GM19035 (cell line): ENCODE measurements around the gene DPF1.

Experiments used
- ATAC-seq: cut with Tn5 transposase; IDR thresholded peaks from one replicate; pipeline ENCODE4 v1.9.1; 2021; ENCODE audit not compliant: unreplicated experiment

The DPF1 gene

DNA sequence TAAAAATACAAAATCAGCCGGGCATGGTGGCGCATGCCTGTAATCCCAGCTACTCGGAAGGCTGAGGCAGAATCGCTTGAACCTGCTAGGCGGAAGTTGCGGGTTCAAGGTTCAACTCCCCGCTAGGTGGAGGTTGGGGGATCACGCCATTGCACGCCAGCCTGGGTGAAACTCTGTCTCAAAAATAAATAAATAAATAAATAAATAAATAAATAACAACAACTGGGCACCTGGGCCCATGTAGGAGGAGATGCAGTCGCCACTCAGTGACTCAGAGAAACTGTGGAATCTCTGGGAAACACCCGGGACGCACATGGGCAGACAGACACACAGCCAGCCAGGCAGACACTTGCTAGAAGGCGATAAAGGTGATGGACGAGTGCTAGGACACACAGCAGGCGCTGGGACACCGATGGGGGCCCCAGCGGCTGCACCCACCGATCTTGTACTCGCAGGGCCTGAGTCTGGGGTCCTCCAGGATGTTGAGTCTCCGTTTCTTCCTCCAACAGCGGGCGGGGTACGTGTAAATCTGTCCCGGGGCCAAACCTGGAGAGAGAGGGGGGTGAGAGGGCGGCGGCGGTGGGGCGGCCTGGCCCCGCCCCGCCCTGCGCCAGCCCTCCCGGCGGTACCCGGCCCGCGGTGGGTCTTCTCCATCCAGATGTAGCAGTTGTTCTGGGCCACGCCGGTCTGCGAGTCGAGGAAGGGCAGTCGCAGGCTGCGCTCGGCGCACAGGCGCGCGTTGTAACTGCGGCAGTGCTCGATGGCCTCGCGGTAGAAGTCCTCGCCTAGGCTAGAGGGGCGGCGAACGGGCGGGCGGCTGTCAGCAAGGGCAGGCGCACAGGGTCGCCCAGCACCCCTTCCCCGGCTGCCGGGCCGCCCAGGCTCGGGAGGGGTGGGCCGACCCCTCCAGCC, 1.8 kb downstream of the DPF1 start:
- ATAC-seq = no peak

DNA sequence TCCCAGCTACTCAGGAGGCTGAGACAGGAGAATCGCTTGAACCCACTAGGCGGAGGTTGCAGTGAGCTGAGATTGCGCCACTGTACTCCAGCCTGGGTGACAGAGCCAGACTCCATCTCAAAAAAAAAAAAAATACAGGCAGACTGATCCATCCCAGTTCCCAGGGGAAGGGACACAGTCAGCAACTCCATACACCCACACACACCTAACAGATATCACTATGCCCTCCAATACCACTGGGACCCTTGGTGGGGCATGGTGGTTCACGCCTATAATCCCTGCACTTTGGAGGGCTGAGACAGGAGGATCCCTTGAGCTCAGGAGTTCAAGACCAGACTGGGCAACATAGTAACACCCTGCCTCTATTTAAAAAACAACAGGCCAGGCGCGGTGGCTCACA, 2.6 kb downstream of the DPF1 start:
- ATAC-seq = no peak

DNA sequence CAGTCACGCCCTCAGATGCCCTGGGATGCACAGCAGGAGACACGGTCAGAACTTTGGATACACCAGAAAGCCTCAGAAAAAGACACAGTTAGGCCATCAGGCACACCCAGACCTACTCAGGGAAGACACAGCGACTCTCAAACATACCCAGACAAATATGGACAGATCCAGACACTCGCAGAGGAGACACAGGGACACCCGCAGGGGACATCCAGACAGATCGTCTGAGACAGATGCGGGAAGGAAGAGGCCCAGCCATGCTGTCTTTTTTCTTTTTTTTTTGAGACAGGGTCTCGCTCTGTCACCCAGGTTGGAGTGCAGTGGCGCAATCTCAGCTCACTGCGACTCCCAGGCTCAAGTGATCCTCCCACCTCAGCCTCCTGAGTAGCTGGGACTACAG, 4.8 kb downstream of the DPF1 start:
- ATAC-seq = no peak

DNA sequence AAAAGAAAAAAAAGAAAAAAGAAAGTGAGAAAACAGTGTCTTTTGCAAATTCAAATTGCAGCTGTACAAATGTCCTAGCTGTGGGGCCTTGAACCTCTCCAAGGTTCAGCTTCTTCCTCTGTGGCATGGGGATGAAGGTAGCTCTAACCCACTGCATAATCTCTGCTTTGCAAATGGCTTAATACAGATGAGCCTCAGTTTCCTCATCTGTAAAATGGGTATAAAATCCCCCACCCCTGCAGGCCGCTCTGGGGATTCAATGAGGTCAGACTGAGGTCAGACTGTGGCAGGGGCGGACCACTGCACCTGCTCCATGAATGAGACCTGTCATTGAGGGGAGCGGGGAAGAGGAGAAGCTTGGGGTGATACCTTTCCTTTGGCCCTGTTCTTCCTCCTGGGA, 5.8 kb downstream of the DPF1 start:
- no peak for ATAC-seq

DNA sequence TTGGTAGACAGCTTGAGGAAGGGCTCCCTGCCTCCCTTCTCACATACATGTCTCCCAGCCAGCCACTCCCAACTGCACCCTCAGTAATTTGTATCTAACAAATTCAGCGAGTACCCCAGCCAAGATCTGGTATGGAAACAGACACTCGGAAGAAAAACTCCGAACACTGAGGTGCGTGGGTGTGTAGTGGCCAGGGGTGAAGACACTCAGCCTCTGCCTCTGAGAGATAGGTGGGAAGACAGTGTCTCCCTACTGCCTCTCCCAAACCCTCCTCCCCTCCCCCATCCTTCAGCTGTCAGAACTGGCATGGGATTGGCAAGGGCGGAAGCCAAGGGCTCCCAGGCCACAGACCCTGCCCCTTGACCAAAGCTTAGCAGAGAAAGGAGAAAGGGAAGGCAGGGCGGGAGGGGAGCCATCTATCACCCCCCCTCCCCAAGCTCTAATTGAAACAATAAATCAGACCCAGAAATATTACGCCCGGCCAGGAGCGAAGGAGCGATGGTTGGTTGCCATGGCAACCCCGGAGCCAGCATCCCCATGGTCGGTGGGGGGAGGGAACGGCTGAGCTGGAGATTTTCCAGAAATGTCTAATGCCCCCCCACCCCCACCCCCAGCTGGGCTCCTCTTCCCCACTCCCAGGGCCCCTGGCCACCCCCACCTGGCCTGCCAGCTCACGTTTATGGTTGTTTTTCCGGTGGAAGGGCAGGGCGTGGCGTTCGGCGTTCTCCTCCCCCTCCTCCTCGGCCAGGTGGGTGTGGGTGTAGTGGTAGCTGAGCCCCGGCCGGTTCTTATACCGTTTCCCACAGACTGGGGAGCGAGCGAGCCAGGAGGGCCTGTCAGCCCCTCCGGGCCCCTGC, 7.0 kb downstream of the DPF1 start:
- no peak for ATAC-seq

DNA sequence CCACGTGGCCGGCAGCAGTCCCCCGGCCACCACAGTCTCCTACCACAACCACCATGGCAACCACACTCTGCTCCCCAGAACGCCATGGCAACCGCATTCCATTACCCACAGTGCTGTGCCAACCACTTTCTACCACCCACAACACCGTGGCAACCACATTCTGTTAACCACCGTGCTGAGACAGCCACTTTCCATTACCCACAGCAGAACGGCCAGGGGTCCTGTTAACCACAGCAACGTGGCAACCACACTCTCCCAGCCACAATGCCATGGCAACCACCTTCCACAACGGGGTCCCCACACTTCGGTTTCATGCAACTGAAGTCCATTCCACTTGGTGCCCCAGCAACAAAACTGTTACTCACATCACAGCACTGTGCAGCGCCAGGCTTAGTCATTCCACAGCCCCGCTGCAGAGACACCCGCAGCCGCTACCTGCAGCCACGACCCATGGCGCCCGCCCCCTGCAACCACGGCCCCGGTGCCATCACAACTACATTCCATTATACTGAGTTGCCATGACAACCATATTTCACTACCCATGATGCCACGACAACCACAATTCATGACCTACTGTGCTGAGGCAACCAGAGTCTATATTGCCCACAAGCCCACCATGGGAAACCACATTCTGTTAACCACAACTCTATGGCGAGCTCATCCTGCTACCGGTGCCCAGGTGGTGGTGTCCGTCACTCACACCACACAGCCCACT, 10.0 kb downstream of the DPF1 start:
- ATAC-seq = peak; percentile 45

DNA sequence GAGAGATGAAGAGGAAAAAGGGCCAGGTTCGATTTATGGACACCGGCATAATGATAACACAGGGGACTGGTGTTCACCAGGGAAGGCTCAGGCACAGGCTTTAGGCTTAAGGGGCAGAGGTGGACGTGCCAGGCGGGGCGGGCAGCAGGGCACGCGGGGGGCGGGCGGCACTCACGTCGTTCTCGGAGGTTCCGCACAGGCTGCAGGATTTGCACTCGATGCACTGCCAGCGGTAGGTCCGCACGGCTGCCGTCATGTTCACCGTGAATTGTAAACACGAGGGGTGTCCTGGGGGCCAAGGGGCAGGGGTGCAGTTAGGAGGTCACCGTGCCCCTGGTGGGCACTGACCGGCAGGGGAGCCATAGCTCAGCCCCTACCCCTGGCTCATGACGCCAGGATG, 10.6 kb downstream of the DPF1 start:
- no peak for ATAC-seq

DNA sequence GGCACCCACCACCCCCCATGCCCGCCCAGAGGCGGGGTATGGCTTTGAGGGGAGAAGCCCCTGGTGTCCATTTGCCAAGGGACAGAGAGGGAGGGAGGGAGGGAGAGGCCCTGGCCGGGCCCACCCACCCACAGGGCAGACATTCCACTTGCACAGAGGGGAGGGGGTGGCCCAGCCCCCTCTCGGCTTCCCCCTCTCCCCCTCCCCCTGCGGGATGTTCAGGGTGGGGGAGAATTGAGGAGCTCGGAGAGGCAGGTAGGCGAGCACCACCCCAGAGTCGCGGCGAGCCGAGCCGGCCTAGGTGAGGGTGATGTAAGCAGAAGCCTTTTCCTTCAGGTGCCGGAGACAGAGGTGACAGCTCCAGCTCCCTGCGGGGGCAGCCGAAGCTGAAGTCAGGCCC, 12.3 kb downstream of the DPF1 start:
- no peak for ATAC-seq

DNA sequence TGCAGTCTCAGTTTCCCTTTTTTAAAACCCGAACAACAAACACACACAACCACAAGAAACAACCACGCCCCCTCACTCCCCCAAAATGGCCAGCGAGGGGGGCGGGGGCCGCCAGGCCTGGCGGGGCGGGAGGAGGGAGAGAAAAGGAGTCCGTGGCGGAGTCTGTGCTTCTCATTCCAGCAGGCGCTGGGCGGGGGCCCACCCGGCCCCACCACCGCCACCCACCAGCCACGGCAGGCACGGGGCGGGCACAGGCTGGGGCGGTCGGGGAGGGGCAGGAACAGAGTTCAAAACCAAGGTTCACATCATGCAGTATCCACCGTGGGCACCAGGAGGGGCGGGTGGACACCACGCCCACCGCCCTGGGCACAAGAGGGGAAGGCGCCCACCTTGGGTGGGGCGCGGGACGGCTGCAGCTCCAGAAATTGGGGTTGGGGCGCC, 12.9 kb downstream of the DPF1 start:
- no peak for ATAC-seq

DNA sequence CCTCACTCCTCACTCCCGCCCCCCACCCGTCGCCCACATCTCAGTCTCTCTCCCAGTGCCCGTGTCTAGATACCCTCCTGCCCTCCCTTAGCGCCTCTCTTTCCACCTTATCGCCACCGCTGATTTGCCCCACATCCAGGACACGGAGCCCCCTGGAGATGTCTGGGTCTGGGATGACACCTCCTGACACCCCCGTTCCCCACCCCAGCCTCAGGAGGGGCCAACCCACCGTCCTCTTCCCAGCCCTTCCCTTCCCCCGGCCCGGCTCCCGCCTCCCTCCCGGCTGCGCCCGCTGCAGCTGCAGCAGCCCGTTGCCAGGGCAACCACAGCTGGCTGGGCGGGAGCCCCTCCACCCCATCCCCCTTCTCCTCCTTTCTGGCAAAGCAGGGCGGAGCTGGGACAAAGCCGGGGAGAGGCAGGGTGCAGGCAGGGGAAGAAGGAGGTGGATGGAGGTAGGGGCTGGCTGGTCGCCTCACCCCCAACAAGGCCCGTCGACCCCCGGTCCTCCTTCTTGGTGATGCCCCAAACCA, 13.5 kb downstream of the DPF1 start:
- no peak for ATAC-seq

DNA sequence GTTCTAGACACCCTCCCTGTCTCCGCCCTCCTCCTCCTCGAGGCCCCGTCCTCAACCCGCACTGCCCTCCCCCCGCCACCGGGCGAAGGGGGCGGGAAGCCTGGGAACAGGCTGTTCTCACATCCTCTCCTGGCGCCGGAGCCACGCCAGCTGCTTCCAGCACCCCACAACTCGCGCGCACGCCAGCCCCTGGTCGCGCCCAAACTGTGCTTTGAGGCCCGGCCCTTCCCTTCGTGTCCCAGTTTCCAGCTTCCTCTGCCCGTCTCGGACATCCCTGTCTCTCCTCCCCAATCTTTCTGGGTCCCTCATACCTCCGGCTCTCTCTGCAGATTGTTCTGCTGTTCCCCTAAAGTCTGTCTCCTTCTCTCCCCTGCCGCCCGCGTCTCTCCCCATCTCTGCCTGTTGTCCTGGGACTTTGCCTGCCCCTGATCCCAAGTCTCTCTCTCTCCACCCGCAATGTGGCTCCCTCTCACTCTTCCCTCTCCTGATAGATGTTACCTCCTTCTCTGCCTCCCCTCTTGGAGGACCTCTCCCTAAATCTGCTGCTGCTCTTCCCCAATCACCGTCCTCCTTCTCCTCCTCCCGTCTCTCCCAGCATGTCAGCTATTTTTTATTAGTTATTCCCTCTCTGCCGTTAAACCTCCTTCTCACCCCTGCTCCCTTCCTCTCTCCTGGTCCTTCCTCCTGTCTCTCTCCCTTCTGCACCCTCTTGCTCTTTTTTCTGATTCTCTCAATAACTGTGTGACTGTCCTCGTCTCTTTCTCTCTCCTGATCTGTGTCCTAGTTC, 14.2 kb downstream of the DPF1 start:
- no peak for ATAC-seq

DNA sequence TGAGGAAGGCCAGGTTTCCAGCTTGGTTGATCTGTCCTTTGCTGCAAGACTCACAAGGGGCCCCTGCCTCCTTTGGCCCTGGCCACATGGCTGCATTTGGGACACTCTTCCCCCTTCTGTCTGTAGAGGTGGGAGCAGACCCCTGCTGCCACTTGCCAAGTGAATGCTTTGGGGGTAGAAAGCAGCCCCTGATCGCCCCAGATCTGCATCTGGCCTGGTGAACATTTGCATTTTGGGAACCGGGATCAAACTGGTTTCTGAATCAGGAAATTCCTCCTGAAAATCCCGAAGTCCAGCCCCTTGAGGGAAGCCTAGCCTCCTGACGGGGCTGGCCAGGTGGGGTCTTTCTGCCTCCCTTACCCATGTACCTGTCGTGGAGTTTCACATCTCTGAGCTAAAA, 14.9 kb downstream of the DPF1 start:
- no peak for ATAC-seq

DNA sequence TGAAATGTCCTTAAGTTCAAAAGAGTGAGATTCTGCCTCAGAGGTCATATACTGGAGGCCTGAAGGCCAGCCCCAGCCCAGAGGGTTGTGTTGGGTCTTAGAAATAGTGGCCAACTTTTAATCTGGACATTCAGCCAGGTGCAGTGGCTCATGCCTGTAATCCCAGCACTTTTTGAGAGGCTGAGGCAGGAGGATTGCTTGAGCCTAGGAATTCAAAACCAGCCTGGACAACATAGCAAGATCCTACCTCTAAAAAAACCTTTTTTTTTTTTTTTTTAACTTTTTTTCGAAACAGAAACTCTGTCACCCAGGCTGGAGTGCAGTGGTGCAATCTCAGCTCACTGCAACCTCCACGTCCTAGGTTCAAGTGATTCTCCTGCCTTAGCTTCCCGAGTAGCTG, 15.5 kb downstream of the DPF1 start:
- no peak for ATAC-seq

DNA sequence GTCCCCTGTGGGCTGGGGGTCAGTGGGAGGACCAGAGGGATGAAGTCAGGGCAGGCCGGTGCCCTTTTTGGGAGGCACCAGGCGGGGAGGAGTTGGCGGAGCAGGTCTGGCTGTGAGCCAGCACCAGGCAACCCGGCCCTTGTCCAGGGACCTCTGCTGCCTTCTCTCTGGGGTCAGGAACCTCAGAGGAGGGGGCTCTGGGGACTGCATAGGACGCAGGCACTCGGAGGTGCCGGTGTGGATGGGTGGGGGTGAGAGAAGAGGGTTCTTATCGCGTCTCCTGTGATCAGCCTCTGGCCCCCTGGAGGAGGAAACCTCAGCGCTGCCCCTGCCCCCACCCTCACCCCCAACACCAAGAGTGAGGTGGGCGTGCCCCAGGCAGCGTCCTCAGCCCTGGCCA, 16.5 kb downstream of the DPF1 start:
- ATAC-seq = no peak

DNA sequence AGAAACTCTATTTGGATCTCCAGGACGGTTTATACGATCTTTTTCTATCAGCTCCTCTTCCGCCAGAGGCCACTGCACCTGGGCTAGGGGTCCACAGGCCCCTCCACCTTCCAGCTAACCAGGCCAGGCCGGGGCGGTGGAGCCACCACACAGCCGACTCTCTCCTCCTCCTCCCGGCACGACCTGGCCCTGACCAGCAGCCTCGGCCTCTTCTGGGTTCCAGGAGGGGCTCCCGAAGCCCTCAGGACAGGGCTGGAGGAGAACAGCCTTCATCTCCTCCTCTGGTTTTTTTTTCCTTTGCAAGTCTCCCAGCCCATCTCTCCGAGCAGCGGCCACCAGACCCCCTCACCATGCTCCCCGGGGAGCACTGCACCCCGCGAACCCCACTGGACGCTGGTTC, 17.1 kb downstream of the DPF1 start:
- ATAC-seq = no peak

DNA sequence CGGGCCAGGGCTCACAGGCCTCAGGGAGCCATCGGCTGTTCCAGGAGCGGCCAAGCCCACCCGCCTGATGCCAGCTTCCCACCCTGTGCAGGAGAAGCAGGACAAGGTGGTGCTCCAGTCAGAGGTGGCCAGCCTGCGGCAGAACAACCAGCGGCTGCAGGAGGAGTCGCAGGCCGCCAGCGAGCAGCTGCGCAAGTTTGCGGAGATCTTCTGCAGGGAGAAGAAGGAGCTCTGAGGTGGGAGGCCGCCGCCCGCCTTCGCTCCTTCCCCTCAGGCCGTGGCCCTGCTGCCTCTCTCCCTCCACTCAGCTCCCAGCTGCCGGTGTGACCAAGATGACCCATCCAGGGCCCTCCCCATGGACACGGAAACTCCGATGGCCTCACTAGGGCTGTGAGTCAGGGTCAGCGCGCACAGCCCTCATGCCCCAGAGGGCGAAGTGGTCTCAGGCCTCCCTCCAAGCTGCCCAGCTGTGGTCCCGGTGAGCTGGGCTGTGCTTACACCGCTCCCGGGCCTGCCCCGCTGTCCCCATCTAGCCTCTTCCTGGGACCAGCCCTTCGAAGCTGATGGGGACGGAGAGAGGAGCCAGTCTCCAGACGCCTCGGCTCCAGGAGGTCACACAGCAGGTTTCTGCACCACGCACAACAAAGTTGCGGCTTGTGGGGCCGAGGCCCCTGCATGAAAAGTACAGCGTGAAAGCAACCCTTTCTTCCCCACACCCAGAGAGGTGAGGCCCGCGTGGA, 17.8 kb downstream of the DPF1 start:
- ATAC-seq = no peak

DNA sequence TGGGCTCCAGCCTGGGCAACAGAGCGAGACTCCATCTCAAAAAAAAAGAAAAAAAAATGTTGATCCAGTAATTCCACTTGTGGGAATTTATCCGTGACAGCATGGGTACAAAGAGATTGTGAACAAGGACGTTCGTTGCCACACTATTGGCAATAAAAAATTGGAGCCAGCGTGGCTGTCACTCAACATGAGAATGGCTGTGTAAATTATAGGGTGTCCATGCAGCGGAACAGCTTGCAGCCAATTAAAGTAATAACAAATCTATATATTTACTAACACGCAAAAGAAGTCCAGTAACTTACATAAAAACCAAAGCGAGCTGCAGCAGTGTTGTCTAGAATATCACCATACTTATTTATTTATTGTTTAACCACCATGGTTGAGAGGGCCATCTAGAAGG, 19.3 kb downstream of the DPF1 start:
- ATAC-seq = no peak

DNA sequence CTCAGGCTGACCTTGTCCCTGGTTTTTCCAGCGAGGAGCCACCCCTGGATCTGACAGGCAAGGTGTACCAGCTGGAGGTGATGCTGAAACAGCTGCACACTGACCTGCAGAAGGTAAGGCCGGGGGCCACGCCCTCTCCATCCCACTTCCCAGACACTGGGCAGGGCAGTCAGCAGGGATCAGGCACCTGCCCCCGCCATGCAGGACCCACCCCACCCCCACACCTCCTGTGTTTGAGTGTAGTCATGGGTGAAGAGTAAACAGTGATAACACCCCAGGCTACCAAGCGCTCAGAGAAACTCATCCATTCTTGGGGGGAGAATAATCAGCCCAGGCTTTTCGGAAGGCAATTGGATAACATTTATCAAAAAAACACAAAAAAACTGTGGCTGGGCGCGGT, 19.9 kb downstream of the DPF1 start:
- no peak for ATAC-seq

DNA sequence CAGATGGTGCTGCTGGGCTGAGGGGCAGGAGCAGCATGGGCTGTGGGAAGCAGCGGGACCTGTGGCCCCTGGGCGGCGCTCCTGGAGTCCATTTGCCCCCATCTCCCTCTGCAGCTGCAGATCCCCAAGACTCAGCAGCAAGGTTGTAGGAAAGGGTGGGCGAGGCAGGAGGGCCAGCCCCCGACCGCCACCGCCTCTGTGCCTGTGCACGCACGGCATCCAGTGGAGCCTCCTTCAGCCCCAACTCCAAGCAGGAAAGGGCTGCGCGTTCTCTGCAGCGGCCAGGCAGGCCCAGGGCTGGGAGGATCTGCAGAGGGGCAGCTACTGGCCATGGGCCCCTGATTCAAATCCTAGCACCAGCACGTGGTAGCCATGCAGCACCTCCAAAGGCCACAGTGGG, 20.8 kb downstream of the DPF1 start:
- ATAC-seq = no peak

DNA sequence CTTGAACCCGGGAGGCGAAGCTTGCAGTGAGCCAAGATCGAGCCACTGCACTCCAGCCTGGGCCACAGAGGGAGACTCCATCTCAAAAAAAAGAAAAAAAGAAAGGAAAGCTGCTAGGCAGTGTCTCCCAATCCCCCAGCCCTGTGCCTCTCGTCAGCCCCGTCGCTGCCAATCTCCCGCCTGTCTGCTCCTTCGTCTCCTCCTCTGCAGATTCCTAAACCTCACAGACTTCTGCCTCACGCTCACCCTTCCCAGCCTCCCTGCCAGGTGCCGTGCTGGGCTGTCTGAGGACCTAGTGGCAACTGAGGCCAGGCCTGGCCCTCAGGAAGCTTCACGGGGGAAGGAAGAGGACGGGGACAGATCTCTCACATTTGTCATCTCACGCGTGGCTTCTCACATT, 21.5 kb downstream of the DPF1 start:
- no peak for ATAC-seq
